Smooth muscle cell (in vitro differentiated cells): ENCODE results near the gene MED19. TPM values are rescaled to one million over a fixed set of nuclear protein-coding genes. Genes with fewer than 3 reads are reported as not detected.
A peak's percentile ranks its signal among the peaks of the same experiment; 100 is the strongest.
"Not testable (repeated sequence)": the region's sequence is repeated elsewhere in the genome, so short reads cannot be mapped to it uniquely, and the experiment has no call there.

ENCODE experiments used
- DNase-seq: peaks from one replicate; lab custom pipeline; 2025; ENCODE audit not compliant: unreplicated experiment; lab: John Stamatoyannopoulos, UW
- H2AFZ ChIP-seq: fragments of 200-600 bp; sonication (generic); 2 replicates; pipeline ENCODE4 v1.6.0; 2016; ENCODE audit warnings: antibody characterized with exemption, low read depth, mild to moderate bottlenecking
- H3F3A ChIP-seq: fragments of 200-600 bp; sonication (generic); 2 replicates; pipeline ENCODE4 v1.6.0; 2017; ENCODE audit warnings: antibody characterized with exemption, low read depth
- H3K27ac ChIP-seq: fragments of 200-600 bp; sonication (generic); 2 replicates; pipeline ENCODE4 v1.5.1; 2016; ENCODE audit warnings: low read depth, mild to moderate bottlenecking
- H3K27me3 ChIP-seq: fragments of 200-600 bp; sonication (generic); 2 replicates; pipeline ENCODE4 v1.6.1; 2016; ENCODE audit warnings: low read depth, mild to moderate bottlenecking
- H3K36me3 ChIP-seq: fragments of 200-600 bp; sonication (generic); 2 replicates; pipeline ENCODE4 v1.5.1; 2016; ENCODE audit warnings: low read depth
- H3K4me1 ChIP-seq: fragments of 200-600 bp; sonication (generic); 2 replicates; pipeline ENCODE4 v1.5.1; 2016; ENCODE audit warnings: low read depth
- H3K4me2 ChIP-seq: fragments of 200-600 bp; sonication (generic); 2 replicates; pipeline ENCODE4 v1.6.0; 2016; ENCODE audit warnings: mild to moderate bottlenecking
- H3K4me3 ChIP-seq: fragments of 200-600 bp; sonication (generic); 2 replicates; pipeline ENCODE4 v1.5.1; 2016; ENCODE audit warnings: mild to moderate bottlenecking
- H3K79me2 ChIP-seq: fragments of 200-600 bp; sonication (generic); 2 replicates; pipeline ENCODE4 v1.6.0; 2016; ENCODE audit warnings: low read depth, mild to moderate bottlenecking
- H3K9ac ChIP-seq: fragments of 200-600 bp; sonication (generic); 2 replicates; pipeline ENCODE4 v1.6.0; 2016; ENCODE audit warnings: low read depth
- H3K9me3 ChIP-seq: fragments of 200-600 bp; sonication (generic); replicated peaks from 2 replicates; pipeline ENCODE4 v1.5.1; 2016; ENCODE audit warnings: low read depth
- H4K20me1 ChIP-seq: fragments of 200-600 bp; sonication (generic); 2 replicates; pipeline ENCODE4 v1.6.0; 2016; ENCODE audit warnings: low read depth
- CTCF ChIP-seq: fragments of 200-600 bp; sonication (generic); IDR thresholded peaks from 2 replicates; pipeline ENCODE4 v1.5.1; 2017; ENCODE audit warnings: borderline replicate concordance, mild to moderate bottlenecking, antibody characterized with exemption; ENCODE audit not compliant: insufficient read depth, poor library complexity, severe bottlenecking
- WGBS: methylation state at CpG from one replicate; pipeline ENCODE4 v1.1.7; 2016; ENCODE audit warnings: low lambda C conversion rate; 5-methylcytosine and 5-hydroxymethylcytosine counted together
- polyA plus RNA-seq: library from polyadenylated mRNA; unstranded; fragments of >200 nt; fragmentation: Nextera tagmentation; extraction: Ambion mirVana; gene quantifications from 2 replicates; pipeline ENCODE4 v1.2.1, GENCODE V29; 2016
- total RNA-seq: library from RNA; depleted of rRNA; stranded (reverse); fragments of >200 nt; gene quantifications from 2 replicates; pipeline ENCODE4 v1.2.3, GENCODE V29; 2014

MED19 gene
- total and polyA plus RNA-seq, 2 experiments from 2014 or later = 25.3 to 37.9 TPM

- TF ChIP-seq CTCF = no peak
Measured at GRCh38 chr11:57709802-57710367, 2.1 kb downstream of the MED19 start.

GRCh38 chr11:57705432-57705831, 6.6 kb downstream of the MED19 start:
- H3K4me1 ChIP-seq, H3K9ac ChIP-seq, H3K4me2 ChIP-seq, H3K27me3 ChIP-seq, DNase-seq, H3K27ac ChIP-seq, H2AFZ ChIP-seq, H3K4me3 ChIP-seq, H3K9me3 ChIP-seq: not testable (repeated sequence)
- peaks cover 15% of the 10 kb centered on the region for H3F3A ChIP-seq
- H3K79me2 ChIP-seq = peaks cover 49% of the 10 kb centered on the region
- 90% methylated on average over 8 of the region's 8 CpGs for WGBS
- peaks cover 11% of the 10 kb centered on the region for H3K36me3 ChIP-seq
- H4K20me1 ChIP-seq = peaks cover 16% of the 10 kb centered on the region

More at GRCh38 chr11:57709802-57710367, 2.1 kb downstream of the MED19 start:
- Histone ChIP-seq H3K9ac (no peak overlapping the region), H3K9me3 (no peaks in the 10 kb centered on the region), H2AFZ (no peak overlapping the region), H3K79me2 (peaks cover 84% of the 10 kb centered on the region), H3K27ac (no peak overlapping the region), H3K4me2 (no peak overlapping the region), H4K20me1 (peaks cover 16% of the 10 kb centered on the region), H3K36me3 (no peaks in the 10 kb centered on the region), H3K27me3 (no peaks in the 10 kb centered on the region), H3K4me1 (peaks cover 18% of the 10 kb centered on the region), H3K4me3 (no peak overlapping the region), H3F3A (no peaks in the 10 kb centered on the region)
- WGBS = 97% methylated on average over 5 of the region's 5 CpGs
- DNase-seq = no peak

- Histone ChIP-seq H3K9me3 (no peaks in the 10 kb centered on the region), H2AFZ (no peak overlapping the region), H3K27me3 (no peaks in the 10 kb centered on the region), H3K4me2 (no peak overlapping the region), H3F3A (peaks cover 15% of the 10 kb centered on the region), H3K9ac (no peak overlapping the region), H3K4me3 (no peak overlapping the region), H3K36me3 (peaks cover 11% of the 10 kb centered on the region), H4K20me1 (peaks cover 16% of the 10 kb centered on the region), H3K27ac (no peak overlapping the region), H3K4me1 (no peaks in the 10 kb centered on the region), H3K79me2 (peaks cover 44% of the 10 kb centered on the region)
- no peak for DNase-seq
- WGBS = 98% methylated on average over 6 of the region's 6 CpGs
- no peak for TF ChIP-seq CTCF
Measured at GRCh38 chr11:57704932-57705331, 7.1 kb downstream of the MED19 start.

GRCh38 chr11:57703341-57703740, 8.7 kb downstream of the MED19 start:
- peak overlapping the region; percentile 6 for H3K27ac ChIP-seq
- H2AFZ ChIP-seq = no peak overlapping the region
- H3K4me2 ChIP-seq = no peak overlapping the region
- H4K20me1 ChIP-seq = peaks cover 16% of the 10 kb centered on the region
- H3K27me3 ChIP-seq = no peaks in the 10 kb centered on the region
- no peak overlapping the region for H3K9ac ChIP-seq
- no peaks in the 10 kb centered on the region for H3K9me3 ChIP-seq
- WGBS = 99% methylated on average over 4 of the region's 4 CpGs
- H3K79me2 ChIP-seq = peaks cover 29% of the 10 kb centered on the region
- H3K4me3 ChIP-seq = no peak overlapping the region
- peaks cover 11% of the 10 kb centered on the region for H3K36me3 ChIP-seq
- no peak for TF ChIP-seq CTCF
- H3K4me1 ChIP-seq = no peaks in the 10 kb centered on the region
- DNase-seq = no peak
- peaks cover 15% of the 10 kb centered on the region for H3F3A ChIP-seq
